ENCODE results near the gene AP5Z1. TPM values are rescaled to one million over a fixed set of nuclear protein-coding genes. Genes with fewer than 3 reads are reported as not detected.

Gene AP5Z1
- total RNA-seq, 1 experiment from 2014 or later: 26.5 TPM

GRCh38 chr7:4820405-4820966 lies 45.1 kb downstream of the AP5Z1 start:
- H3K4me3 Mint-ChIP-seq (ENCODE audit: unreplicated experiment): no peak overlapping the region
- no peak overlapping the region for H3K27ac Mint-ChIP-seq (ENCODE audit: low read depth, unreplicated experiment)
- ChIA-PET POLR2A (interaction anchor here (0.8 kb wide), 1 partner anchor 45 kb away, joined by 4 read pairs; the partner anchor contains the start of gene AP5Z1), CTCF (no interaction called here)
- no peaks in the 10 kb centered on the region for H3K4me1 Mint-ChIP-seq (ENCODE audit: insufficient read depth, unreplicated experiment)
- TF ChIP-seq, protein P1, sequence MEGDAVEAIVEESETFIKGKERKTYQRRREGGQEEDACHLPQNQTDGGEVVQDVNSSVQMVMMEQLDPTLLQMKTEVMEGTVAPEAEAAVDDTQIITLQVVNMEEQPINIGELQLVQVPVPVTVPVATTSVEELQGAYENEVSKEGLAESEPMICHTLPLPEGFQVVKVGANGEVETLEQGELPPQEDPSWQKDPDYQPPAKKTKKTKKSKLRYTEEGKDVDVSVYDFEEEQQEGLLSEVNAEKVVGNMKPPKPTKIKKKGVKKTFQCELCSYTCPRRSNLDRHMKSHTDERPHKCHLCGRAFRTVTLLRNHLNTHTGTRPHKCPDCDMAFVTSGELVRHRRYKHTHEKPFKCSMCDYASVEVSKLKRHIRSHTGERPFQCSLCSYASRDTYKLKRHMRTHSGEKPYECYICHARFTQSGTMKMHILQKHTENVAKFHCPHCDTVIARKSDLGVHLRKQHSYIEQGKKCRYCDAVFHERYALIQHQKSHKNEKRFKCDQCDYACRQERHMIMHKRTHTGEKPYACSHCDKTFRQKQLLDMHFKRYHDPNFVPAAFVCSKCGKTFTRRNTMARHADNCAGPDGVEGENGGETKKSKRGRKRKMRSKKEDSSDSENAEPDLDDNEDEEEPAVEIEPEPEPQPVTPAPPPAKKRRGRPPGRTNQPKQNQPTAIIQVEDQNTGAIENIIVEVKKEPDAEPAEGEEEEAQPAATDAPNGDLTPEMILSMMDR (IDR thresholded peaks at IDR 0.05; ENCODE audit: unreplicated experiment): no peak
- no peaks in the 10 kb centered on the region for H3K9me3 Mint-ChIP-seq (ENCODE audit: unreplicated experiment)
- peaks cover 11% of the 10 kb centered on the region for H3K27me3 Mint-ChIP-seq (ENCODE audit: insufficient read depth, unreplicated experiment)
- BruUV-seq (replicated peaks): no TSS peak
- intact Hi-C loops (cut with micrococcal nuclease): no loop called here
- H3K36me3 Mint-ChIP-seq (ENCODE audit: insufficient read depth, unreplicated experiment): no peaks in the 10 kb centered on the region
- DNase-seq (ENCODE audit: unreplicated experiment): no peak

- no TSS peak for BruUV-seq (replicated peaks)
- POLR2A ChIA-PET: no interaction called here
- Mint-ChIP-seq H3K9me3 (ENCODE audit: unreplicated experiment) (no peaks in the 10 kb centered on the region), H3K27ac (ENCODE audit: low read depth, unreplicated experiment) (no peak overlapping the region), H3K4me1 (ENCODE audit: insufficient read depth, unreplicated experiment) (no peaks in the 10 kb centered on the region), H3K4me3 (ENCODE audit: unreplicated experiment) (no peak overlapping the region), H3K36me3 (ENCODE audit: insufficient read depth, unreplicated experiment) (no peaks in the 10 kb centered on the region), H3K27me3 (ENCODE audit: insufficient read depth, unreplicated experiment) (peaks cover 15% of the 10 kb centered on the region)
- CTCF ChIA-PET: interaction anchor here (0.6 kb wide), 1 partner anchor 10 kb away, joined by 5 read pairs; no protein-coding TSS in a partner anchor
- DNase-seq (ENCODE audit: unreplicated experiment): no peak
- TF ChIP-seq, protein P1 (IDR thresholded peaks at IDR 0.05; ENCODE audit: unreplicated experiment): no peak
- intact Hi-C loops (cut with micrococcal nuclease): no loop called here
Measured at GRCh38 chr7:4820967-4821471, 45.6 kb downstream of the AP5Z1 start.

DNA sequence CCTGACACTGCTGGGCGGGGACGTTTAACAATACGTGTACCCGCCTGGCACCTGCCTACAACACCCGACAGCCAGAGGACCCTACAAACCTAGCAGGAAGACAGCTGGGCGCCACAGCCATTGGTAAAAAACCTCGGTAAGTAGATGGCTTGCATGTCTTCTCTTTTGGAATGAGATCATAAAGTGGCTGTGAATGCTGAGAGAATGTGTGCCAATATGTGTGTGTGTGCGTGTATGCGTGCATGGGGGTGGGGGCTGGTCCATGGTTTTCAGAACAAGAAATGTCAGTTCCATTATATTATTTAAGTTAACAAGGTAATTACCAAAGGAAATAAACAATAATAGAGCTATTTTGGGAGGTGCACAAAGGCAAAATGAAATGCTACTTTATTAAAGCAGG lies 47.3 kb downstream of the AP5Z1 start:
- Mint-ChIP-seq H3K27me3 (ENCODE audit: insufficient read depth, unreplicated experiment) (peaks cover 15% of the 10 kb centered on the region), H3K9me3 (ENCODE audit: unreplicated experiment) (no peaks in the 10 kb centered on the region), H3K27ac (ENCODE audit: low read depth, unreplicated experiment) (no peak overlapping the region), H3K36me3 (ENCODE audit: insufficient read depth, unreplicated experiment) (no peaks in the 10 kb centered on the region), H3K4me3 (ENCODE audit: unreplicated experiment) (no peak overlapping the region), H3K4me1 (ENCODE audit: insufficient read depth, unreplicated experiment) (no peaks in the 10 kb centered on the region)
- intact Hi-C loops (cut with micrococcal nuclease): no loop called here
- DNase-seq (ENCODE audit: unreplicated experiment): no peak
- BruUV-seq (replicated peaks): no TSS peak
- ChIA-PET POLR2A (no interaction called here), CTCF (no interaction called here)
- TF ChIP-seq, protein P1 (IDR thresholded peaks at IDR 0.05; ENCODE audit: unreplicated experiment): no peak

- no peak for DNase-seq (ENCODE audit: unreplicated experiment)
- no peaks in the 10 kb centered on the region for H3K4me1 Mint-ChIP-seq (ENCODE audit: insufficient read depth, unreplicated experiment)
- ChIA-PET POLR2A (no interaction called here), CTCF (no interaction called here)
- no peak overlapping the region for H3K27ac Mint-ChIP-seq (ENCODE audit: low read depth, unreplicated experiment)
- no peaks in the 10 kb centered on the region for H3K36me3 Mint-ChIP-seq (ENCODE audit: insufficient read depth, unreplicated experiment)
- BruUV-seq (replicated peaks): no TSS peak
- H3K27me3 Mint-ChIP-seq (ENCODE audit: insufficient read depth, unreplicated experiment): peaks cover 15% of the 10 kb centered on the region
- no peaks in the 10 kb centered on the region for H3K9me3 Mint-ChIP-seq (ENCODE audit: unreplicated experiment)
- TF ChIP-seq, protein P1 (IDR thresholded peaks at IDR 0.05; ENCODE audit: unreplicated experiment): no peak
- H3K4me3 Mint-ChIP-seq (ENCODE audit: unreplicated experiment): no peak overlapping the region
- intact Hi-C loops (cut with micrococcal nuclease): no loop called here
Measured at GRCh38 chr7:4823441-4824119, 48.2 kb downstream of the AP5Z1 start.

All from MCF 10A (cell line).